Heart left ventricle (tissue), 16 donors: Measurements from ENCODE around the gene CREB3. TPM values are rescaled to one million over a fixed set of nuclear protein-coding genes. Genes with fewer than 3 reads are reported as not detected.

Experiments used
- ATAC-seq, 4 donors: fragments of 200-7000 bp; cut with Tn5 transposase; one replicate each; pipeline ENCODE4 v1.9.1; 2020 to 2022; ENCODE audit warnings: moderate library complexity in 4 of 4, mild to moderate bottlenecking in 3 of 4, moderate number of reproducible peaks in 1 of 4
- DNase-seq, 5 donors: peaks; one replicate each; pipeline ENCODE4 v3.0.0-alpha.2; 2020
- H3K27ac ChIP-seq, 12 donors: fragments of 200-600 bp; sonication (generic) in 4 of 12; one replicate each; pipeline versions ENCODE4 v1.5.0 to v1.8.0; 2016 to 2022; ENCODE audit warnings: mild to moderate bottlenecking in 2 of 12
- H3K27me3 ChIP-seq, 9 donors: fragments of 200-600 bp; sonication (generic) in 2 of 9; one replicate each; pipeline versions ENCODE4 v1.5.1 to v1.8.0; 2016 to 2022; ENCODE audit warnings: mild to moderate bottlenecking in 3 of 9
- H3K36me3 ChIP-seq, 9 donors: fragments of 200-600 bp; sonication (generic) in 2 of 9; one replicate each; pipeline versions ENCODE4 v1.5.0 to v1.8.0; 2018 to 2022; ENCODE audit warnings: mild to moderate bottlenecking in 2 of 9
- H3K4me1 ChIP-seq, 12 donors: fragments of 200-600 bp; sonication (generic) in 4 of 12; one replicate each; pipeline versions ENCODE4 v1.5.0 to v1.8.0; 2016 to 2022; ENCODE audit warnings: mild to moderate bottlenecking in 3 of 12
- H3K4me3 ChIP-seq, 12 donors: fragments of 200-600 bp; sonication (generic) in 4 of 12; one replicate each; pipeline versions ENCODE4 v1.5.0 to v1.8.0; 2017 to 2022; ENCODE audit warnings: mild to moderate bottlenecking in 9 of 12, moderate library complexity in 4 of 12
- H3K9me3 ChIP-seq, 12 donors: fragments of 200-600 bp; sonication (generic) in 4 of 12; one replicate each; pipeline versions ENCODE4 v1.5.0 to v1.8.0; 2016 to 2022; ENCODE audit warnings: mild to moderate bottlenecking in 1 of 12
- CTCF ChIP-seq, 12 donors: fragments of 200-600 bp; sonication (generic) in 4 of 12; IDR thresholded peaks; one replicate each; pipeline versions ENCODE4 v1.5.0 to v1.8.0; 2018 to 2022; ENCODE audit warnings: antibody characterized with exemption in 12 of 12, mild to moderate bottlenecking in 5 of 12
- POLR2A ChIP-seq, 2 donors: fragments of 450-650 bp; IDR thresholded peaks; one replicate each; pipeline ENCODE4 v1.6.1; 2017; ENCODE audit warnings: antibody characterized with exemption in 2 of 2, mild to moderate bottlenecking in 2 of 2, moderate library complexity in 2 of 2
- WGBS, 4 donors: extraction: QIAGEN DNeasy Blood & Tissue Kit in 2 of 4; methylation state at CpG; one replicate each; pipeline versions ENCODE4 v1.1.5 to v1.1.7; 2013 to 2018; 5-methylcytosine and 5-hydroxymethylcytosine counted together
- intact Hi-C, 10 donors: fragments of 100-400 bp; cut with DNase I; formaldehyde crosslinking; loops; one replicate each; pipeline versions ENCODE4 v1.11.1 to v1.14.2; 2022
- polyA plus RNA-seq, 2 donors: library from polyadenylated mRNA; stranded (reverse); fragments of 200-250 nt; gene quantifications; one replicate each; pipeline ENCODE4 v1.2.3, GENCODE V29; 2013
- total RNA-seq, 9 donors: library from RNA; depleted of rRNA in 2 of 9; stranded (reverse); fragments of >200 nt in 2 of 9; fragmentation: NEBNext Ultra II Directional in 3 of 9; extraction: Animal tissue kit (Norgen Biotek cat#: 25700) in 3 of 9; gene quantifications; one replicate each; pipeline versions ENCODE4 v1.1.0 to v1.2.4, GENCODE V29; 2016 to 2023
- donor health status: ischemic (EF 13 %, LVEDD 7.1; RV severe dilation, severe dysfunction).
- donor health status: healthy with polysubstance abuse.
- donor health status: DM: no; HTN: yes; CAD: no.
- donor health status: DM: no; HTN: no; CAD: no.
- donor health status: ischemic (EF 25% LVEDD 6.9; RV normal size, moderate dysfunction).
- donor health status: ischemic (EF 25% LVEDD 5.7; RV mildly dilated, moderate dysfunction).
- donor health status: healthy.
- donor health status: DM: yes; HTN: yes; CAD: no.
- donor health status: ischemic (EF 35%, LVEDD 5.7; RV mildly dilated, moderate dysfunction).
- donor health status: nonischemic (EF 11% LVEDD 7.7; RV severe dilation, severe dysfunction).
- donor health status: DM: yes; HTN: yes; CAD: no.
- donor health status: PGD.
- donor health status: ischemic (EF 29% LVEDD 5.4; RV normal size, mild dysfunction).
- donor health status: nonischemic (EF 23%, LVEDD 6.1; RV moderate dilation, normal function).

The CREB3 gene
- total and polyA plus RNA-seq, 11 donors, result 16.1 to 49.4 (median 26.7) TPM

DNA sequence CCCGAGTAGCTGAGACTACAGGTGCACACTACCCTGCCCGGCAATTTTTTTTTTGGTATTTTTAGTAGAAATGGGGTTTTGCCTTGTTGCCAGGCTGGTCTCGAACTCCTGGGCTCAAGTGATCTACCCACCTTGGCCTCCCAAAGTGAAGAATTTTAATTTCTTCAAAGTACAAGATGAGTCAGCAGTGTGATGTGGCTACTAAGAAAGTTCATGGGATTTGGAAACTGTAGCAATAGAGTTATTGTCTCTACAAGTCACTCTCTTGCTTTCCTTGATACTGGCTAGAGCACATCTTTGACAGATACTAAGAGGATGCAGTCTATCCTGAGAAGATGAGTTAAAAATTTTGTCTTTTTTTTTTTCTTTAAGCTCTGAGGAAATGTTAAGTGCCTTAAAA lies 1.6 kb downstream of the CREB3 start:
- peaks cover 0 to 55% (median 49%) of the 10 kb centered on the region in 9 donors for H3K36me3 ChIP-seq

GRCh38 chr9:35736201-35736633 lies 3.8 kb downstream of the CREB3 start:
- 29 to 40% (median 34%) methylated on average over 5 of the region's 5 CpGs for WGBS, 4 donors

More for the DNA sequence above, 1.6 kb downstream of the CREB3 start:
- no peaks in the 10 kb centered on the region for H3K27me3 ChIP-seq
- H3K9me3 ChIP-seq, result no peaks in the 10 kb centered on the region
- WGBS, 4 donors, result 84 to 93% (median 91%) methylated on average over 3 of the region's 3 CpGs
- ATAC-seq (no peak), DNase-seq (no peak)
- peak overlapping the region in 5 of 12 donors; percentile 97 to 98 (median 98) for H3K27ac ChIP-seq
- peaks cover 11 to 52% (median 35%) of the 10 kb centered on the region in 12 donors for H3K4me1 ChIP-seq
- TF ChIP-seq POLR2A (IDR thresholded peaks at IDR 0.05), result no peak
- no peak for TF ChIP-seq CTCF (IDR thresholded peaks at IDR 0.05)
- H3K4me3 ChIP-seq, result no peak overlapping the region
- intact Hi-C loops, result loop anchor here in 2 of 10 donors (5.0 kb wide), 2 partner anchors 37 to 77 kb away; partner anchors contain the start of genes CCDC107 (in 1 of the 2) and RMRP (in 1 of the 2)

GRCh38 chr9:35737143-35737542 lies 4.7 kb downstream of the CREB3 start:
- intact Hi-C loops, result loop anchor here in 3 of 10 donors (5.0 kb wide), 3 partner anchors 90 to 625 kb away; partner anchors contain the start of genes FAM221B (in 1 of the 3) and TMEM8B (in 1 of the 3)
- DNase-seq (peak in 1 of 5 donors; percentile 23), ATAC-seq (no peak)
- H3K27ac ChIP-seq, result no peak overlapping the region
- no peak for TF ChIP-seq POLR2A (IDR thresholded peaks at IDR 0.05)
- no peaks in the 10 kb centered on the region for H3K9me3 ChIP-seq
- 57 to 66% (median 62%) methylated on average over 7 of the region's 7 CpGs for WGBS, 4 donors
- peaks cover 5 to 32% (median 14%) of the 10 kb centered on the region in 12 donors for H3K4me1 ChIP-seq
- no peak overlapping the region for H3K4me3 ChIP-seq
- peaks cover 0 to 85% (median 79%) of the 10 kb centered on the region in 9 donors for H3K36me3 ChIP-seq
- H3K27me3 ChIP-seq, result no peaks in the 10 kb centered on the region

More at GRCh38 chr9:35736201-35736633, 3.8 kb downstream of the CREB3 start:
- intact Hi-C loops, result loop anchor here in 3 of 10 donors (5.0 kb wide), 3 partner anchors 89 to 624 kb away; partner anchors contain the start of genes FAM221B (in 1 of the 3) and TMEM8B (in 1 of the 3)
- Histone ChIP-seq H3K27me3 (no peaks in the 10 kb centered on the region), H3K4me3 (no peak overlapping the region), H3K4me1 (peaks cover 5 to 31% (median 15%) of the 10 kb centered on the region in 12 donors), H3K27ac (peak overlapping the region in 4 of 12 donors; percentile 16 to 26 (median 24)), H3K36me3 (peaks cover 0 to 77% (median 71%) of the 10 kb centered on the region in 9 donors), H3K9me3 (no peaks in the 10 kb centered on the region)
- no peak for ATAC-seq
- peak in 4 of 5 donors; percentile 66 to 72 (median 69) for DNase-seq
- no peak for TF ChIP-seq POLR2A (IDR thresholded peaks at IDR 0.05)
- TF ChIP-seq CTCF (IDR thresholded peaks at IDR 0.05), result peak; percentile 61 to 86 (median 74)

GRCh38 chr9:35738186-35738585 lies 5.7 kb downstream of the CREB3 start:
- H3K27me3 ChIP-seq, result no peaks in the 10 kb centered on the region
- no peak overlapping the region for H3K4me3 ChIP-seq
- WGBS, 4 donors, result 82 to 89% (median 84%) methylated on average over 4 of the region's 4 CpGs
- DNase-seq, result no peak
- H3K4me1 ChIP-seq, result peaks cover 3 to 31% (median 11%) of the 10 kb centered on the region in 12 donors
- TF ChIP-seq CTCF (IDR thresholded peaks at IDR 0.05) (no peak), POLR2A (IDR thresholded peaks at IDR 0.05) (no peak)
- H3K9me3 ChIP-seq, result no peaks in the 10 kb centered on the region
- no peak for ATAC-seq
- no peak overlapping the region for H3K27ac ChIP-seq
- intact Hi-C loops, result loop anchor here in 3 of 10 donors (5.0 kb wide), 3 partner anchors 89 to 626 kb away; partner anchors contain the start of genes FAM221B (in 1 of the 3) and TMEM8B (in 1 of the 3)
- peaks cover 0 to 96% (median 89%) of the 10 kb centered on the region in 9 donors for H3K36me3 ChIP-seq
